Body of pancreas (tissue), 4 donors: Measurements from ENCODE around the gene CELA2A. TPM values are rescaled to one million over a fixed set of nuclear protein-coding genes. Genes with fewer than 3 reads are reported as not detected.
A peak's percentile ranks its signal among the peaks of the same experiment; 100 is the strongest.

Experiments
- ATAC-seq: fragments of 150-250 bp; one replicate; pipeline ENCODE4 v1.9.1; 2016
- DNase-seq, 4 donors: peaks; one replicate each; pipeline ENCODE4 v3.0.0-alpha.2; 2019
- H3K27ac ChIP-seq, 4 donors: fragments of 200-600 bp; sonication (generic); 1 replicate in 3 of 4; 2 replicates in 1 of 4; pipeline versions ENCODE4 v1.5.1 to v1.6.1; 2016 to 2019; ENCODE audit warnings: mild to moderate bottlenecking in 1 of 4, mixed read lengths in 1 of 4, moderate library complexity in 1 of 4
- H3K27me3 ChIP-seq, 2 donors: fragments of 200-600 bp; sonication (generic); one replicate each; pipeline ENCODE4 v1.6.0; 2016; ENCODE audit warnings: mild to moderate bottlenecking in 1 of 2
- H3K36me3 ChIP-seq, 2 donors: fragments of 200-600 bp; sonication (generic); replicated peaks in 1 of 2; 2 replicates each; pipeline ENCODE4 v1.5.1; 2016; ENCODE audit warnings: low read depth in 2 of 2; ENCODE audit not compliant: insufficient read depth in 1 of 2
- H3K4me1 ChIP-seq: fragments of 200-600 bp; sonication (generic); one replicate; pipeline ENCODE4 v1.6.0; 2016
- H3K4me3 ChIP-seq, 2 donors: fragments of 200-600 bp; sonication (generic); 1 replicate in 1 of 2; 2 replicates in 1 of 2; pipeline ENCODE4 v1.5.1; 2016 to 2019
- H3K9me3 ChIP-seq, 3 donors: fragments of 200-600 bp; sonication (generic); 1 replicate in 2 of 3; 2 replicates in 1 of 3; pipeline ENCODE4 v1.5.1; 2016
- POLR2A ChIP-seq, 3 donors: fragments of 450-650 bp; IDR thresholded peaks; one replicate each; pipeline ENCODE4 v1.6.1; 2016; ENCODE audit warnings: antibody characterized with exemption in 3 of 3, mild to moderate bottlenecking in 2 of 3
- WGBS, 2 donors: methylation state at CpG; one replicate each; pipeline ENCODE4 v1.1.5; 2017; 5-methylcytosine and 5-hydroxymethylcytosine counted together
- intact Hi-C: fragments of 100-400 bp; cut with DNase I; formaldehyde crosslinking; loops from one replicate; pipeline ENCODE4 v1.15.1; 2023
- total RNA-seq, 2 donors: library from RNA; depleted of rRNA; stranded (reverse); fragments of >200 nt; gene quantifications; one replicate each; pipeline ENCODE4 v1.1.0, GENCODE V29; 2016
- TF ChIP-seq, protein P1 (sequence below), 7 experiments: fragments of 450-650 bp in 4 of 7; fragments of 200-600 bp in 3 of 7; sonication (generic) in 3 of 7; IDR thresholded peaks; one replicate each; pipeline ENCODE4 v1.5.1; 2016 to 2019; ENCODE audit warnings: antibody characterized with exemption in 7 of 7

Gene CELA2A
- total RNA-seq, 2 donors from 2014 or later, result 4,384 to 21,046 TPM

GRCh38 chr1:15507278-15507677, 50.7 kb downstream of the CELA2A start:
- H3K4me3 ChIP-seq, result no peak overlapping the region
- intact Hi-C loops, result no loop called here
- H3K27me3 ChIP-seq, result no peaks in the 10 kb centered on the region
- peak overlapping the region in 3 of 4 donors; percentile 35 to 52 (median 35) for H3K27ac ChIP-seq
- ATAC-seq (peak; percentile 72), DNase-seq (peak; percentile 52 to 73 (median 62))
- no peak for TF ChIP-seq POLR2A (IDR thresholded peaks at IDR 0.05)
- TF ChIP-seq, protein P1, sequence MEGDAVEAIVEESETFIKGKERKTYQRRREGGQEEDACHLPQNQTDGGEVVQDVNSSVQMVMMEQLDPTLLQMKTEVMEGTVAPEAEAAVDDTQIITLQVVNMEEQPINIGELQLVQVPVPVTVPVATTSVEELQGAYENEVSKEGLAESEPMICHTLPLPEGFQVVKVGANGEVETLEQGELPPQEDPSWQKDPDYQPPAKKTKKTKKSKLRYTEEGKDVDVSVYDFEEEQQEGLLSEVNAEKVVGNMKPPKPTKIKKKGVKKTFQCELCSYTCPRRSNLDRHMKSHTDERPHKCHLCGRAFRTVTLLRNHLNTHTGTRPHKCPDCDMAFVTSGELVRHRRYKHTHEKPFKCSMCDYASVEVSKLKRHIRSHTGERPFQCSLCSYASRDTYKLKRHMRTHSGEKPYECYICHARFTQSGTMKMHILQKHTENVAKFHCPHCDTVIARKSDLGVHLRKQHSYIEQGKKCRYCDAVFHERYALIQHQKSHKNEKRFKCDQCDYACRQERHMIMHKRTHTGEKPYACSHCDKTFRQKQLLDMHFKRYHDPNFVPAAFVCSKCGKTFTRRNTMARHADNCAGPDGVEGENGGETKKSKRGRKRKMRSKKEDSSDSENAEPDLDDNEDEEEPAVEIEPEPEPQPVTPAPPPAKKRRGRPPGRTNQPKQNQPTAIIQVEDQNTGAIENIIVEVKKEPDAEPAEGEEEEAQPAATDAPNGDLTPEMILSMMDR (IDR thresholded peaks at IDR 0.05), result peak in 4 of 7 experiments; percentile 15 to 28 (median 22)
- H3K4me1 ChIP-seq, result peaks cover 45% of the 10 kb centered on the region
- H3K9me3 ChIP-seq, result no peaks in the 10 kb centered on the region
- no peaks in the 10 kb centered on the region for H3K36me3 ChIP-seq
- WGBS, 2 donors, result 27 to 29% methylated on average over 5 of the region's 5 CpGs

DNA sequence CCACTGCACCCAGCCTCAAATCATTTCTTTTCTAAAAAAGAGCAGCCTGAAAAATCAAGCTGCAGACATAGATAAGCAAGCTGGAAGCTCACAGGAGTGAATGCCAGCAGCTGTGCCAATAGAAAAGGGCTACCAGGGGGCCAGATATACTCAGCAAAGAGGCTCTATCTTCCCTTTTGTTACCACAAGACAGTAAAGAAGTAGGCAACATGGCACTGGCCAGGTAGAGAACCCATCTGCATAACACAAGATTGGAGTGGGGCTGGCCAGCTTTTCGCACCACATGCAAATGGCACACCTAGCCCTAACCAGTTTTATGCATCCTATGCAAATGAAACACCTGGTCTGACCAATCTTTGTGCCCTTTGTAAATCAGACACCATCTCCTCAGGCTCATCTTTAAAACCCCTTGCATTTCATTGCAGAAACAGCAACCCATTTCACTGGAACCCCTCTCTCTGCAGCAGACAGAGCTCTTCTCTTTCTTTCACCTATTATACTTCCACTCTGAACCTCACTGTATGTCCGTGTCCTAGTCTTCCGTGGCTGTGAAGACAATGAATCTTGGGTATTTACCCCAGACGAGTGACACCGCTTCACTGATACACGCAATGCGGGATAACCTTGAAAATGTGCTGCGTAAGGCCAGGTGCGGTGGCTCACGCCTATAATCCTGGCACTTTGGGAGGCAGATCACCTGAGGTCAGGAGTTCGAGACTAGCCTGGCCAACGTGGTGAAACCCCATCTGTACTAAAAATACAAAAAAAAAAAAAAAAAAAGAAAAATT, 52.4 kb downstream of the CELA2A start:
- no peak for TF ChIP-seq POLR2A (IDR thresholded peaks at IDR 0.05)
- TF ChIP-seq, protein P1 (IDR thresholded peaks at IDR 0.05), result no peak
- Histone ChIP-seq H3K36me3 (no peaks in the 10 kb centered on the region), H3K27me3 (no peaks in the 10 kb centered on the region), H3K4me3 (no peak overlapping the region), H3K9me3 (no peaks in the 10 kb centered on the region), H3K27ac (peak overlapping the region in 3 of 4 donors; percentile 20 to 52 (median 35)), H3K4me1 (peaks cover 45% of the 10 kb centered on the region)
- DNase-seq (peak in 1 of 4 donors; percentile 15), ATAC-seq (peak; percentile 15)
- intact Hi-C loops, result no loop called here
- 34 to 46% methylated on average over 12 of the region's 12 CpGs for WGBS, 2 donors

- intact Hi-C loops, result no loop called here
- ATAC-seq, result no peak
Observed at GRCh38 chr1:15509586-15509985, 53.1 kb downstream of the CELA2A start.

GRCh38 chr1:15510611-15511405, 54.3 kb downstream of the CELA2A start:
- WGBS, 2 donors, result 76 to 83% methylated on average over 8 of the region's 8 CpGs
- Histone ChIP-seq H3K36me3 (no peaks in the 10 kb centered on the region), H3K27ac (peak overlapping the region in 1 of 4 donors; percentile 33), H3K27me3 (no peaks in the 10 kb centered on the region), H3K4me1 (peaks cover 45% of the 10 kb centered on the region), H3K4me3 (no peak overlapping the region), H3K9me3 (no peaks in the 10 kb centered on the region)
- intact Hi-C loops, result loop anchor here (10.0 kb wide), 1 partner anchor 176 kb away; no protein-coding TSS in a partner anchor
- no peak for TF ChIP-seq POLR2A (IDR thresholded peaks at IDR 0.05)
- TF ChIP-seq, protein P1 (IDR thresholded peaks at IDR 0.05), result no peak
- DNase-seq, result peak in 2 of 4 donors; percentile 29 to 62
- peak; percentile 33 for ATAC-seq

More at GRCh38 chr1:15509586-15509985, 53.1 kb downstream of the CELA2A start:
- Histone ChIP-seq H3K9me3 (no peaks in the 10 kb centered on the region), H3K27me3 (no peaks in the 10 kb centered on the region), H3K27ac (no peak overlapping the region), H3K4me3 (no peak overlapping the region), H3K4me1 (peaks cover 45% of the 10 kb centered on the region), H3K36me3 (no peaks in the 10 kb centered on the region)
- WGBS, 2 donors, result 71 to 80% methylated on average over 7 of the region's 7 CpGs
- peak in 1 of 4 donors; percentile 0 for DNase-seq
- no peak for TF ChIP-seq POLR2A (IDR thresholded peaks at IDR 0.05)
- TF ChIP-seq, protein P1 (IDR thresholded peaks at IDR 0.05), result no peak
